ENCODE data around the gene CDK3. TPM values are rescaled to one million over a fixed set of nuclear protein-coding genes. Genes with fewer than 3 reads are reported as not detected.
A peak's percentile ranks its signal among the peaks of the same experiment; 100 is the strongest.
"Not testable (repeated sequence)": the region's sequence is repeated elsewhere in the genome, so short reads cannot be mapped to it uniquely, and the experiment has no call there.

The CDK3 gene
- total RNA-seq, 4 donors from 2014 or later = 5.4 to 24.6 (median 16.9) TPM; not detected in 1

DNA sequence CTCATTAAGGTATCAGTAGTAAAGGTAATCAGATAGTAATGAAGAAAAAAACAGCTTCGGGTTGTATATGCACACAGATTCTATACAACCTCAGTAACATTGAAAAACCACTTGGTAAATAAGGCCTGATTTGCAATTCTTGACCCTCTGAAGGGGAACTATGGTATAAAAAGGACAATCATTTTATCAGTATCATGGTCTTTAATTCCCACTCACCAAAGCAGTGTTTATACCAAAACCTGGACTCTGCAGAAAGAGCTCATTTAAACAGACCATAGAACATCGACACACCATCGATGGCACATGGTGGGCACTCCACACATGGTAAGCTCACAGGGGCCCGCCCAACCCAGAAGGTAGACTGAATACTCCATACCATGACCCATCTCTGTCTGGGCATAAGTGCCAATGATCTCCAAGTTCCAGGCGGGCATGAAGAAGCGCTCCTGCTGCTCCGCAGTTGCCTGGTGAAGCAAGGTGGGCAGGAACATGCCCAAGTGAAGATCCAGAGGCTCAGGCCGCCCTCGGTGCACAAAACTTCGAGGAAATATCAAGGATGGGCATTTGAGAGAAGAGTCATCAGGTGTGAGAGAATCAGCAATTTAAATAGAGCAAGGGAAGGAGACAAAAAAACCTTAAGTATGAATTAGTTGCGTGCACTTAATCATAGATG is 40.7 kb upstream of the CDK3 start:
- Histone ChIP-seq H3K4me3 (no peak overlapping the region), H3K9me3 (no peaks in the 10 kb centered on the region), H3K27me3 (no peaks in the 10 kb centered on the region), H3K36me3 (peaks cover 0 to 32% (median 11%) of the 10 kb centered on the region in 4 donors), H3K27ac (no peak overlapping the region), H3K4me1 (no peaks in the 10 kb centered on the region)
- no peak for TF ChIP-seq EP300 (IDR thresholded peaks at IDR 0.05; ENCODE audit: low read depth)
- TF ChIP-seq, protein P1, sequence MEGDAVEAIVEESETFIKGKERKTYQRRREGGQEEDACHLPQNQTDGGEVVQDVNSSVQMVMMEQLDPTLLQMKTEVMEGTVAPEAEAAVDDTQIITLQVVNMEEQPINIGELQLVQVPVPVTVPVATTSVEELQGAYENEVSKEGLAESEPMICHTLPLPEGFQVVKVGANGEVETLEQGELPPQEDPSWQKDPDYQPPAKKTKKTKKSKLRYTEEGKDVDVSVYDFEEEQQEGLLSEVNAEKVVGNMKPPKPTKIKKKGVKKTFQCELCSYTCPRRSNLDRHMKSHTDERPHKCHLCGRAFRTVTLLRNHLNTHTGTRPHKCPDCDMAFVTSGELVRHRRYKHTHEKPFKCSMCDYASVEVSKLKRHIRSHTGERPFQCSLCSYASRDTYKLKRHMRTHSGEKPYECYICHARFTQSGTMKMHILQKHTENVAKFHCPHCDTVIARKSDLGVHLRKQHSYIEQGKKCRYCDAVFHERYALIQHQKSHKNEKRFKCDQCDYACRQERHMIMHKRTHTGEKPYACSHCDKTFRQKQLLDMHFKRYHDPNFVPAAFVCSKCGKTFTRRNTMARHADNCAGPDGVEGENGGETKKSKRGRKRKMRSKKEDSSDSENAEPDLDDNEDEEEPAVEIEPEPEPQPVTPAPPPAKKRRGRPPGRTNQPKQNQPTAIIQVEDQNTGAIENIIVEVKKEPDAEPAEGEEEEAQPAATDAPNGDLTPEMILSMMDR (IDR thresholded peaks at IDR 0.05) = no peak
- TF ChIP-seq POLR2AphosphoS5 (IDR thresholded peaks at IDR 0.05) = no peak
- TF ChIP-seq POLR2A (IDR thresholded peaks at IDR 0.05) = no peak
- WGBS, 2 donors (ENCODE audit: low coverage in 1 of 2) = 88 to 95% methylated on average over 8 to 11 of the region's 11 CpGs
- no peak for DNase-seq
- intact Hi-C loops (cut with DNase I; ENCODE audit: low total_unique reads) = no loop called here
- in situ Hi-C loops (cut with MboI; ENCODE audit: low pct_ligation_motif_present in 1 of 4, low pct_unique_long_range_greater_than_20kb in 1 of 4, low sequenced_read_pairs in 3 of 4) = no loop called here

DNA sequence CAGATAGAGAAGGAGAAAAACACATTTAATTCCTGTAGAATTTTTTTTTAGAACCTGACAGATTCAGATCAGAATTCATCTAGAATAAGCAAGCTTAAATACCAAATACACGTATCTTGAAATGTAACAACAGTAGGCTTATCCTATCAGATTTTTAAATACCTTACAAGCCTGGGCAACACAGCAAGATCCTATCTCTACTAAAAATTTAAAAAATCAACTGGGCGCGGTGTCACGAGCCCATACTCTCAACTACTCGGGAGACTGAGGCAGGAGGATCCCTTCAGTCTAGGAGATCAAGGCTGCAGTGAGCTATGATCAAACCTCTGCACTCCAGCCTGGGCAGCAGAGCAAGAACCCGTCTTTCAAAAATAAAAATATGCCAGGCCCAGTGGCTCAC is 35.2 kb upstream of the CDK3 start:
- no peak overlapping the region for H3K27ac ChIP-seq
- in situ Hi-C loops (cut with MboI; ENCODE audit: low pct_ligation_motif_present in 1 of 4, low pct_unique_long_range_greater_than_20kb in 1 of 4, low sequenced_read_pairs in 3 of 4) (no loop called here), intact Hi-C loops (cut with DNase I; ENCODE audit: low total_unique reads) (no loop called here)
- H3K4me3 ChIP-seq = no peak overlapping the region
- H3K36me3 ChIP-seq = peaks cover 0 to 11% (median 3%) of the 10 kb centered on the region in 4 donors
- no peaks in the 10 kb centered on the region for H3K27me3 ChIP-seq
- TF ChIP-seq EP300 (IDR thresholded peaks at IDR 0.05; ENCODE audit: low read depth) (no peak), POLR2A (IDR thresholded peaks at IDR 0.05) (no peak), POLR2AphosphoS5 (IDR thresholded peaks at IDR 0.05) (no peak)
- TF ChIP-seq, protein P1 (IDR thresholded peaks at IDR 0.05) = no peak
- no peaks in the 10 kb centered on the region for H3K9me3 ChIP-seq
- peaks cover 0 to 3% (median 0%) of the 10 kb centered on the region in 4 donors for H3K4me1 ChIP-seq
- WGBS, 2 donors (ENCODE audit: low coverage in 1 of 2) = 86 to 94% methylated on average over 2 to 6 of the region's 6 CpGs
- no peak for DNase-seq

DNA sequence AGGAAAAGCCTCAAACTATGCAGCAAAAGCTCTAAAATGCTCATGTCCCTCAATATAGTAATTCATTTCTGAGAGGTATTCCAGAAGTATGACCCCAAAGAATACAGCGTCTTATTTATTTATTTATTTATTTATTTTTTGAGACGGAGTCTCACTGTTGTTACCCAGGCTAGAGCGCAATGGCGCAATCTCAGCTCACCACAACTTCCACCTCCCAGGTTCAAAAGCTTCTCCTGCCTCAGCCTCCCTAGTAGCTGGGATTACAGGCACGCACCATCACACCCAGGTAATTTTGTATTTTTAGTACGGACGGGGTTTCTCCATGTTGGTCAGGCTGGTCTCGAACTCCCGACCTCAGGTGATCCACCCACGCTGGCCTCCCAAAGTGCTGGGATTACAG is 31.6 kb upstream of the CDK3 start:
- H3K27me3 ChIP-seq; intact Hi-C loops (cut with DNase I; ENCODE audit: low total_unique reads); DNase-seq; H3K9me3 ChIP-seq; H3K4me3 ChIP-seq; H3K4me1 ChIP-seq; in situ Hi-C loops (cut with MboI; ENCODE audit: low pct_ligation_motif_present in 1 of 4, low pct_unique_long_range_greater_than_20kb in 1 of 4, low sequenced_read_pairs in 3 of 4); H3K27ac ChIP-seq: not testable (repeated sequence)
- H3K36me3 ChIP-seq = peaks cover 0 to 16% (median 3%) of the 10 kb centered on the region in 4 donors
- WGBS, 2 donors (ENCODE audit: low coverage in 1 of 2) = 87 to 97% methylated on average over 10 of the region's 10 CpGs

- Histone ChIP-seq H3K4me1 (peaks cover 0 to 9% (median under 1%) of the 10 kb centered on the region in 4 donors), H3K9me3 (no peaks in the 10 kb centered on the region), H3K36me3 (peaks cover 0 to 10% (median 3%) of the 10 kb centered on the region in 4 donors), H3K27me3 (no peaks in the 10 kb centered on the region), H3K27ac (peak overlapping the region in 1 of 4 donors; percentile 35), H3K4me3 (no peak overlapping the region)
- TF ChIP-seq EP300 (IDR thresholded peaks at IDR 0.05; ENCODE audit: low read depth) (no peak), POLR2AphosphoS5 (IDR thresholded peaks at IDR 0.05) (no peak)
- intact Hi-C loops (cut with DNase I; ENCODE audit: low total_unique reads) = no loop called here
- WGBS, 2 donors (ENCODE audit: low coverage in 1 of 2) = 69 to 80% methylated on average over 1 to 4 of the region's 4 CpGs
- in situ Hi-C loops (cut with MboI; ENCODE audit: low pct_ligation_motif_present in 1 of 4, low pct_unique_long_range_greater_than_20kb in 1 of 4, low sequenced_read_pairs in 3 of 4) = no loop called here
- DNase-seq = no peak
Measured at GRCh38 chr17:75970011-75970523, 30.6 kb upstream of the CDK3 start.

DNA sequence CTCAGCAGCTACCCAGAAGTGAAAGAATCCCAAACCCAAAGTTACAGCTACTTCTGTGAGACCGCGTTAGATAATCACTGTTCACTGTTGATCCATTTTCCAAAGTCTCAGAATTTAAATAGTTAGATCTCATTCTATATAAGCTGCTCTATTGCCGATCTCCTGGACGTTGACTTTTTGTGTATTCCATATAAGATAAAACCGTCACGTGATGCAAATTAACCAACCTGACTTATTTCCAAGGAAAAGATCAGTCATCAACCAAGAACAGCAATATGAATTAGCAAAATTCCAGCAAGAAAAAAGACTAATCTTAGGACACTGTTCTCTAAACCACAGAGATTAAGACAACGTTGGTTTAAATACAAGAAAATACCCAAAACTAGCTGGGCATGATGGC is 30.0 kb upstream of the CDK3 start:
- 83 to 91% methylated on average over 7 of the region's 7 CpGs for WGBS, 2 donors (ENCODE audit: low coverage in 1 of 2)
- Histone ChIP-seq H3K27ac (peak overlapping the region in 1 of 4 donors; percentile 35), H3K4me1 (peaks cover 0 to 15% (median 4%) of the 10 kb centered on the region in 4 donors), H3K36me3 (peaks cover 0 to 10% (median 3%) of the 10 kb centered on the region in 4 donors), H3K9me3 (no peaks in the 10 kb centered on the region), H3K4me3 (no peak overlapping the region), H3K27me3 (no peaks in the 10 kb centered on the region)
- no peak for TF ChIP-seq EP300 (IDR thresholded peaks at IDR 0.05; ENCODE audit: low read depth)
- TF ChIP-seq POLR2A (IDR thresholded peaks at IDR 0.05) = no peak
- TF ChIP-seq POLR2AphosphoS5 (IDR thresholded peaks at IDR 0.05) = no peak
- TF ChIP-seq, protein P1 (IDR thresholded peaks at IDR 0.05) = no peak
- in situ Hi-C loops (cut with MboI; ENCODE audit: low pct_ligation_motif_present in 1 of 4, low pct_unique_long_range_greater_than_20kb in 1 of 4, low sequenced_read_pairs in 3 of 4) = no loop called here
- intact Hi-C loops (cut with DNase I; ENCODE audit: low total_unique reads) = no loop called here
- no peak for DNase-seq

DNA sequence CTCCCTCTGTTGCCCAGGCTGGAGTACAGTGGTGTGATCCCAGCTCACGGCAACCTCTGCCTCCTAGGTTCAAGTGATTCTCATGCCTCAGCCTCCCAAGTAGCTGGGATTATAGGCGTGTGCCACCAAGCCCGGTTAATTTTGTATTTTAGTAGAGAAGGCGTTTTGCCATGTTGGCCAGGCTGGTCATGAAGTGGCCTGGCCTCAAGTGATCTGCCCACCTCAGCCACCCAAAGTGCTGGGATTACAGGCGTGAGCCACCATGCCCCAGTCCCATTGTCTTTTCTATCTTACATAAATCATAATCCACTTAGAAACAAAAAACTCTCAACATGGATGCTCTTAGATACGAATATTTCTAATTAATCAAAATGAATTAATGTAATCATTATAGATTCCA is 25.5 kb upstream of the CDK3 start:
- WGBS, 2 donors (ENCODE audit: low coverage in 1 of 2) = 93 to 94% methylated on average over 2 to 6 of the region's 6 CpGs
- H3K4me1 ChIP-seq = peaks cover 0 to 46% (median 34%) of the 10 kb centered on the region in 4 donors
- DNase-seq; H3K4me3 ChIP-seq; H3K27me3 ChIP-seq; H3K9me3 ChIP-seq; in situ Hi-C loops (cut with MboI; ENCODE audit: low pct_ligation_motif_present in 1 of 4, low pct_unique_long_range_greater_than_20kb in 1 of 4, low sequenced_read_pairs in 3 of 4); intact Hi-C loops (cut with DNase I; ENCODE audit: low total_unique reads); H3K36me3 ChIP-seq: not testable (repeated sequence)
- peak overlapping the region; percentile 51 to 98 (median 82) for H3K27ac ChIP-seq
